Ishikawa (cell line): Measurements from ENCODE around the gene CFHR2.

Experiments used
- EP300 ChIP-seq: IDR thresholded peaks from 2 replicates; pipeline ENCODE4 v1.6.1; 2012; ENCODE audit warnings: borderline replicate concordance
- NFIC ChIP-seq: IDR thresholded peaks from 2 replicates; pipeline ENCODE4 v1.6.1; 2012
- RAD21 ChIP-seq: IDR thresholded peaks from 2 replicates; pipeline ENCODE4 v1.6.1; 2012; ENCODE audit warnings: low read depth
- REST ChIP-seq: IDR thresholded peaks from 2 replicates; pipeline ENCODE4 v1.6.1; 2012; ENCODE audit warnings: low read depth, mild to moderate bottlenecking
- TAF1 ChIP-seq: IDR thresholded peaks from 2 replicates; pipeline ENCODE4 v1.6.1; 2012; ENCODE audit warnings: low read depth, mild to moderate bottlenecking
- TCF12 ChIP-seq: IDR thresholded peaks from 2 replicates; pipeline ENCODE4 v1.6.1; 2012; ENCODE audit warnings: low read depth
- YY1 ChIP-seq: IDR thresholded peaks from 2 replicates; pipeline ENCODE4 v1.6.1; 2012; ENCODE audit warnings: low read depth
- ZBTB7A ChIP-seq: IDR thresholded peaks from 2 replicates; pipeline ENCODE4 v1.6.1; 2012; ENCODE audit warnings: low read depth
- TF ChIP-seq, protein P1 (sequence below): IDR thresholded peaks from 2 replicates; pipeline ENCODE4 v1.6.1; 2012

DNA sequence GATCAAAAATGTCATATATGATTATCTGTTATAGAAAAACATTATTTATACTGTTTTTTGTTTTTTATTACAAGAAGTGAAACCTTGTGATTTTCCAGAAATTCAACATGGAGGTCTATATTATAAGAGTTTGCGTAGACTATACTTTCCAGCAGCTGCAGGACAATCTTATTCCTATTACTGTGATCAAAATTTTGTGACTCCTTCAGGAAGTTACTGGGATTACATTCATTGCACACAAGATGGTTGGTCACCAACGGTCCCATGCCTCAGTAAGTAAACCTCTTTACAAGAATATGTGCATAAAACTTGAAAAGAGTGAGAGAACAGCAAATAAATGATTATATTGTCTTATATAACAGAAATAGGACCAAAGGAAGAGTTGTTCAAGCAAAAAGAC lies 41.2 kb upstream of the CFHR2 start:
- no peak for TF ChIP-seq TAF1
- no peak for TF ChIP-seq REST
- TF ChIP-seq ZBTB7A: no peak
- TF ChIP-seq NFIC: no peak
- no peak for TF ChIP-seq EP300
- TF ChIP-seq RAD21: no peak
- TF ChIP-seq, protein P1, sequence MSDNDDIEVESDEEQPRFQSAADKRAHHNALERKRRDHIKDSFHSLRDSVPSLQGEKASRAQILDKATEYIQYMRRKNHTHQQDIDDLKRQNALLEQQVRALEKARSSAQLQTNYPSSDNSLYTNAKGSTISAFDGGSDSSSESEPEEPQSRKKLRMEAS: no peak
- no peak for TF ChIP-seq YY1
- TF ChIP-seq TCF12: no peak
